AG04449 (cell line): ENCODE measurements around the gene EDN1.
A peak's percentile ranks its signal among the peaks of the same experiment; 100 is the strongest.

Source experiments
- CTCF ChIA-PET: fragments of 350-600 bp; formaldehyde crosslinking; extraction: SDS; loops from one replicate; lab custom pipeline; 2021; ENCODE audit warnings: antibody characterized with exemption; lab: Yijun Ruan, JAX
- POLR2A ChIA-PET: fragments of 400-600, 350-600 bp; formaldehyde crosslinking; extraction: SDS; loops from one replicate; lab custom pipeline; 2020; ENCODE audit warnings: antibody characterized with exemption, inconsistent platforms; lab: Yijun Ruan, JAX
- DNase-seq: peaks from one replicate; pipeline ENCODE4 v3.0.0-alpha.2; 2010; ENCODE audit warnings: low read depth, low spot score
- H3K4me3 ChIP-seq: 2 replicates; pipeline ENCODE4 v1.5.1; 2011; ENCODE audit warnings: low read depth, mild to moderate bottlenecking, control low read depth, low read length
- CTCF ChIP-seq: IDR thresholded peaks from one replicate; pipeline ENCODE4 v1.5.1; 2011; ENCODE audit warnings: mild to moderate bottlenecking, moderate library complexity, low read length, control low read depth, inconsistent platforms; ENCODE audit not compliant: insufficient read depth; ENCODE audit errors: missing control alignments

EDN1 gene

GRCh38 chr6:12342664-12343063 lies 52.5 kb downstream of the EDN1 start:
- no peak overlapping the region for H3K4me3 ChIP-seq
- TF ChIP-seq CTCF = no peak
- CTCF ChIA-PET = interaction anchor here (1.2 to 1.7 kb wide), 2 partner anchors 53 to 140 kb away, joined by 3 to 4 read pairs; no protein-coding TSS in a partner anchor
- POLR2A ChIA-PET = no interaction called here
- DNase-seq = no peak

DNA sequence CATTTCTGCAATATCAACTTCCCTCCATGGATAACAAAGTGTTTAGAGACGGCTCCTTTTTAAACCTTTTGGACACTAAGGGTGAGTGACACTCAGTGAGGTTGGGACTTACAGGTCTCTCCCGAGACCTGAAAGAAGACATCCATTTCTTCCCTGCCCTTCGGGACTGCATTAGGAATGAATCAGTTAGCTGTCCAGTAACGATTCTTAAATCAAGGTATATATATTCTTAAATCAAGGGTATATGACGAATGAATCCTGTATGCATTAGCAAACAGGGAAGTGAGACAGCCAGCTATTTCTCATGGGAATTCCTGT lies 52.9 kb downstream of the EDN1 start:
- ChIA-PET POLR2A (no interaction called here), CTCF (interaction anchor here (1.7 kb wide), 1 partner anchor 139 kb away, joined by 4 read pairs; no protein-coding TSS in a partner anchor)
- H3K4me3 ChIP-seq = no peak overlapping the region
- DNase-seq = no peak
- TF ChIP-seq CTCF = no peak

GRCh38 chr6:12343440-12344162 lies 53.4 kb downstream of the EDN1 start:
- DNase-seq = peak; percentile 33
- H3K4me3 ChIP-seq = no peak overlapping the region
- TF ChIP-seq CTCF = no peak
- ChIA-PET POLR2A (no interaction called here), CTCF (interaction anchor here (1.3 to 1.7 kb wide), 2 partner anchors 139 to 262 kb away, joined by 3 to 4 read pairs; no protein-coding TSS in a partner anchor)

DNA sequence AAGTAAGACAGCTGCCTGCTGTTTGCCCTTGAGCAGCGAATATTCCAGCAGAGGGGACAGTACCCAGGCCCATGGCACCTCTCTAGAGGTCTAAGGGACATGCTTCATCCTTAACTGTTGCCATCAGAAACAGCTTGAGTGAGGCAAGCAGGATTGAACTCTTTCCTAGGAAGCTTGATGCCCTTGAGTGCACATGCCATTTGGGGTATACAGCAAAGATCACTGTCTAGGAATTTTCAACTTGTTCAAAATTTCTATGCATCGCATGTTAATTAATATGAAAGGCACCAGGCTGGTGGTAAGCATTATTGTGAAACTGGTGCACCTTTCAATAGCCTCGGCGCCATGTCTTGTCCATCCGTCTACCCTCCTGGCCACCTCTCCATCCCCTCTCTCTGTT lies 54.1 kb downstream of the EDN1 start:
- CTCF ChIA-PET = interaction anchor here (1.3 to 1.7 kb wide), 2 partner anchors 138 to 262 kb away, joined by 3 to 4 read pairs; no protein-coding TSS in a partner anchor
- POLR2A ChIA-PET = no interaction called here
- DNase-seq = no peak
- no peak for TF ChIP-seq CTCF
- no peak overlapping the region for H3K4me3 ChIP-seq

- ChIA-PET CTCF (interaction anchor here (1.3 kb wide), 1 partner anchor 261 kb away, joined by 3 read pairs; no protein-coding TSS in a partner anchor), POLR2A (no interaction called here)
Observed at GRCh38 chr6:12344961-12345693, 55.0 kb downstream of the EDN1 start.

More at GRCh38 chr6:12344961-12345693, 55.0 kb downstream of the EDN1 start:
- no peak overlapping the region for H3K4me3 ChIP-seq
- no peak for DNase-seq
- no peak for TF ChIP-seq CTCF
